CD4-positive, alpha-beta T cell treated with Interleukin-21 for 1 hour (primary cell): Measurements from ENCODE around the gene GPRIN1.
"Not testable (repeated sequence)": the region's sequence is repeated elsewhere in the genome, so short reads cannot be mapped to it uniquely, and the experiment has no call there.

Experiments
- DNase-seq: peaks from one replicate; pipeline ENCODE4 v3.0.0-alpha.2; 2020

GPRIN1 gene

DNA sequence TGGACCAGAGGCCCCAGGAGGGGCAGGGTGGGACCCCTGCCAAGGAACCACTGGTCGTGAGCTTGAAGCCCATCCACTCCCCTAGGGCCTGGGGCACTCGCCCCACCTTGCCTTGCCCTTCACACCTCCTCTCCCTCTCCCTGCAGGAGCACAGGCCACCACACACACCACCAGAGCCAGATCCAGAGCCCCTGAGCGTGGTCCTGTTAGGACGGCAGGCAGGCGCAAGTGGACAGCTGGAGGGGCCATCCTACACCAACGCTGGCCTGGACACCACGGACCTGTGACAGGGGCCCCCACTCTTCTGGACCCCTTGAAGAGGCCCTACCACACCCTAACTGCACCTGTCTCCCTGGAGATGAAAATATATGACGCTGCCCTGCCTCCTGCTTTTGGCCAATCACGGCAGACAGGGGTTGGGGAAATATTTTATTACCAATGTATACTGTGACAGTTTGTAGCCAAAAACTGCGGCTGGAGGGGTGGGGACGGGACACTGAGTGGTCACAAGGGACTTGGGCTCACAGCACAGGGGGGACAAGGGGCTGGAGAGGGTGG is 14.5 kb downstream of the GPRIN1 start:
- no peak for DNase-seq

DNA sequence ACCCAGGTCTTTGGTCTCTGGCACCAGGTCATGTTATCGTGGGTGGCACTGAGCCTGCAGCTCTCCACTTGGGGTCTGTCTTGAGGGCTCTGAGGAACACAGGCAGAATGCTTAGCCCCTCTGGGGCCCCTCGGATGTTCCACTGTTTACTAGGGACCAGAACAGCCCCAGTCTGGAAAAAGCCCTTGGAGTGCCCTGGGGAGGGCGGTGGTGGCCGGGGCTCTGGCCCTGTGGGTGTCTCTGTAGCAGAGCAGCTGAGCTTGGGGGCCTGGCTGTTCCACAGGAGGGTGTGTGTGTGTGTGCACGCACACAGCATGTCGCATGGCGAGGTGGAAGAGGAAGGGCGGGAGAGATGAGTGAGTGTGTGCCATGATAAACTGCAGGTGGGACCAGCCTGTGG is 15.4 kb downstream of the GPRIN1 start:
- DNase-seq: no peak

DNA sequence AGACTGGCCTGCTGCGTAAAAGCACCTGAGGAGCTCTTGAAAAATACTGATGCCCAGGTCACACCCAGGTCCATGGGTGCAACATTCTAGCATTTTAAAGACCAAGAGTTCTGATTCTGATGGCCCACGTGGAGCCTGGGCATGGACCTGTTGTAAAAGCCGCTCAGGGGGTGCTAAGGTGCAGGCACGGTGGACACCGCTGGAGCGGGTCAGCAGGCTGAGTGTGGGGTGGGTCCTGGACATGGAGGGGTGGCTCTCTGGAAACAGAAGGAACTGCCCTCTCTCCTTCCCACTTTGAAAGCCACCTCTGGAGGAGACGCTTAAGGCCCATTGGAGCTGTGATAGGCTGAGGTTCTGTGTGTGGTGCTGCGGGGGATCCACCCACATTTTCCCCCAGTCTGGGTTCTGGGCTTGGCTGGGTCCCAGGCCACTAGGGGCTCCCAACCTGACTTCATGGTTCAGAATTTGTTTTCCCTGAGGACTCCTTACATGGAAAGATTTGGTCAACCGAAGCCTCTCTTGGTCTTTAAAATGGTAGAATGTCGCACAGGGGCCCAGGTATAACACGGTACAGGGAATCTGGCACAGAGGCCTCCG is 16.6 kb downstream of the GPRIN1 start:
- no peak for DNase-seq

GRCh38 chr5:176592573-176592972 is 17.4 kb downstream of the GPRIN1 start:
- no peak for DNase-seq

GRCh38 chr5:176591667-176592066 is 18.3 kb downstream of the GPRIN1 start:
- DNase-seq: not testable (repeated sequence)

DNA sequence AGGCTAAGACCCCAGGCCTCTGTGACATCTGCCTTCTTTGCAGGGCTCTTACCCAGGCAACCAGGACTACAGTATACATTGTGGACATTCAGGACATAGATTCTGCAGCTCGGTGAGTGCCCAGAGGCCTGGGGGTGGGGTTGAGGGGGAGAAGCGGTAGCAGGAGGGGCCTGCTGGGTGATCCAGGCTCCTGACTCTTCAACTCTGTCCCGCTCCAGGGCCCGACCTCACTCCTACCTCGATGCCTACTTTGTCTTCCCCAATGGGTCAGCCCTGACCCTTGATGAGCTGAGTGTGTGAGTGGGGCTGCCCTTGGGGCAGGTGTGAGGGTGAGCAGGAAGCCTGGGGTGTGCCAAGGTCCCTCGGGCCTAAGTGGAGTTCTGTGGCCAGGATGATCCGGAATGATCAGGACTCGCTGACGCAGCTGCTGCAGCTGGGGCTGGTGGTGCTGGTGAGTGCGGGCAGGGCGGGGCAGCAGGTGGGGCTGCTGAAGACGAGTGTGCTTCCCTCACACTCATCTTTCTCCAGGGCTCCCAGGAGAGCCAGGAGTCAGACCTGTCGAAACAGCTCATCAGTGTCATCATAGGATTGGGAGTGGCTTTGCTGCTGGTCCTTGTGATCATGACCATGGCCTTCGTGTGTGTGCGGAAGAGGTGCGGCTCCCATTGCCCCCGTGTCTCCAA is 19.8 kb downstream of the GPRIN1 start:
- no peak for DNase-seq

- DNase-seq: no peak
Observed at GRCh38 chr5:176589039-176589769, 20.8 kb downstream of the GPRIN1 start.

DNA sequence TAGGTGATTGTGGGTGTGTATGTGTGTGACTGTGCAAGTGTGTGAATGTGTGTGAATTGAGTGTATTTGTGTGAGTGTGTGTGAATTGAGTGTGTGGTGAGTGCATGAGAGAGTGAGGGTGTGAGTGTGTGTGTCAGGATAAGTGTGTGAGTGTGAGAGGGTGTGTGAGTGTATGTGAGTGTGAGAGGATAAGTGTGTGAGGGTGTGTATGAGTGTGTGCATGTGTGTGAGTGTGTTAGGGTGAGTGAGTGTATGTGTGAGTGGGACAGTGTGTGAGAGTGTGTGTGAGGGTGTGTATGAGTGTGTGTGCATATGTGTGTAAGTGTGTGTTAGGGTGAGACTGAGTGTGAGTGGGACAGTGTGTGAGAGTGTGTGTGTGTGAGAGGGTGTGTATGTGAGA is 21.7 kb downstream of the GPRIN1 start:
- DNase-seq: no peak

DNA sequence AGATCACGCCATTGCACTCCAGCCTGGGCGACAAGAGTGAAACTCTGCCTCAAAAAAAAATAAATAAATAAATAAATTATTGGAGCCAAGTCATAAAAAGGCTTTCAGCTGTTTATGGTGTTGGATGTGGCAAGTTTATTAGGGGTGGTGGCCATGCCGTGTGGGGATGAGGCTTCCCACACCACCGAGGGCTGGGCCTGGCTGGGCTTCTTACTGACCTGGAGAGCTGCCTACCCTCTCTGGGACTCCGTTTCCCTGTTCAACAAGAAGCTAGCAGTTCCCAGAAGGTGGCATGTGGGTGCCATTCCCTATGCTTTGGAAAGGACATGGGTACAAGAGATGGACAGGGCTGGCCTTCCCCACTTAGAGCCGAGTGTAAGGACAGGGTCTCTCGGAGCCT is 22.6 kb downstream of the GPRIN1 start:
- no peak for DNase-seq

GRCh38 chr5:176583076-176583475 is 26.9 kb downstream of the GPRIN1 start:
- no peak for DNase-seq

DNA sequence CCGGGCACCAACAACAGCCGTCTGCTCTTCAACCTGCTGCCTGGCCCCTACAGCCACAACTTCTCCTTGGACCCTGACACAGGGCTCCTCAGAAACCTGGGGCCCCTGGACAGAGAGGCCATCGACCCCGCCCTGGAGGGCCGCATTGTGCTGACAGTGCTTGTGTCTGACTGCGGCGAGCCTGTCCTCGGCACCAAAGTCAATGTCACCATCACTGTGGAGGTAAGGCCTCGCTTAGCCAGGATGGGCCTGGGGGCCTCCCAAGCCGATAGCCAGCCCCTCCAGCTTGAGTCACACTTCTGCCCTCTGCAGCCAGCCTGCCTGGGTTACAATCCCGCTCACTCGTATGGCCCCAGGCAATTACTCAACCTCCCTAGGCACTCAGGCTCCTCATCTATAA is 28.6 kb downstream of the GPRIN1 start:
- DNase-seq: no peak

GRCh38 chr5:176579323-176579722 is 30.6 kb downstream of the GPRIN1 start:
- no peak for DNase-seq

DNA sequence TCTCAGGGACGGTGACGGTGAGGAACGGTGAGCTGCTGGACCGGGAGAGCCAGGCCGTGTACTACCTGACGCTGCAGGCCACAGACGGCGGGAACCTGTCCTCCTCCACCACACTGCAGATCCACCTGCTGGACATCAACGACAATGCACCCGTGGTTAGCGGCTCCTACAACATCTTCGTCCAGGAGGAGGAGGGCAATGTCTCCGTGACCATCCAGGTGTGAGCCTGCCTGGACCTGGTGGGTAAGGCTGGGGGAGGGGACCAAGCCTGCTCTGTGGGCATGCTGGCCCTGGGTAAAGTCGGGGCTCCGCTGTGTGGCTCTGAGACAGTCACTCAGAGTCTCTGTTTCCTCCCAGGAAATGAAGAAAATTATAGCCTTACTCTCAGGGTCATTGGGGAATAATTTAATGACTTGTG is 31.6 kb downstream of the GPRIN1 start:
- peak; percentile 53 for DNase-seq

DNA sequence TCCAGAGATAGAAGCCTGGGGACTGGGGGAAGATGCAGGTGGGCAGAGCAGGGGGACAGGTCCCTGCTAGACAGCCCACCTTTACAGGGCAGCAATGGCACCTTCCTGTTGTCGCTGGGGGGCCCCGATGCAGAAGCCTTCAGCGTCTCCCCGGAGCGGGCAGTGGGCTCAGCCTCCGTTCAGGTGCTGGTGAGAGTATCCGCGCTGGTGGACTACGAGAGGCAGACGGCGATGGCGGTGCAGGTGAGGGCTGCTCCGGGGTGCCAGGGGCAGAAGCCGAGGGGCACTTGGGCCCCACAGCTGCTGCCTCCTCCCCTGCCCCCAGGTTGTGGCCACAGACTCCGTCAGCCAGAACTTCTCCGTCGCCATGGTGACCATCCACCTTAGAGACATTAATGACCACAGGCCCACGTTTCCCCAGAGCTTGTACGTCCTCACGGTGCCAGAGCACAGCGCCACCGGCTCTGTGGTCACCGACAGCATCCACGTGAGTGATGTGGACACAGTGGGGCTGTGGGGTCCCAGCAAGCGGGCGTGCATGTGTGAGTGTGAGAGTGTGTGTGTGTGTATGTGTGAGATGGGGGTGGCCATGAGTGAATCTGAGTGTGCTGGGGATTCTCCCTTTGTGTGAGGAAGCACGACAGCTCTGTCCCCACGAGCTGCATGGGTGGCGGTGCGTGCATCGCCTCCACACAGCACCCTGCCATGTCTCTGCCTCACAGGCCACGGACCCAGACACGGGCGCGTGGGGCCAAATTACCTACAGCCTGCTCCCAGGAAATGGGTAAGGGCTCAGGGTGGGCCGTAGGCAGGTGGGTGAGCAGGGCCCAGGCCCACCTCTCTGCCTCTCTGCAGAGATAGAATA is 32.4 kb downstream of the GPRIN1 start:
- DNase-seq: no peak

DNA sequence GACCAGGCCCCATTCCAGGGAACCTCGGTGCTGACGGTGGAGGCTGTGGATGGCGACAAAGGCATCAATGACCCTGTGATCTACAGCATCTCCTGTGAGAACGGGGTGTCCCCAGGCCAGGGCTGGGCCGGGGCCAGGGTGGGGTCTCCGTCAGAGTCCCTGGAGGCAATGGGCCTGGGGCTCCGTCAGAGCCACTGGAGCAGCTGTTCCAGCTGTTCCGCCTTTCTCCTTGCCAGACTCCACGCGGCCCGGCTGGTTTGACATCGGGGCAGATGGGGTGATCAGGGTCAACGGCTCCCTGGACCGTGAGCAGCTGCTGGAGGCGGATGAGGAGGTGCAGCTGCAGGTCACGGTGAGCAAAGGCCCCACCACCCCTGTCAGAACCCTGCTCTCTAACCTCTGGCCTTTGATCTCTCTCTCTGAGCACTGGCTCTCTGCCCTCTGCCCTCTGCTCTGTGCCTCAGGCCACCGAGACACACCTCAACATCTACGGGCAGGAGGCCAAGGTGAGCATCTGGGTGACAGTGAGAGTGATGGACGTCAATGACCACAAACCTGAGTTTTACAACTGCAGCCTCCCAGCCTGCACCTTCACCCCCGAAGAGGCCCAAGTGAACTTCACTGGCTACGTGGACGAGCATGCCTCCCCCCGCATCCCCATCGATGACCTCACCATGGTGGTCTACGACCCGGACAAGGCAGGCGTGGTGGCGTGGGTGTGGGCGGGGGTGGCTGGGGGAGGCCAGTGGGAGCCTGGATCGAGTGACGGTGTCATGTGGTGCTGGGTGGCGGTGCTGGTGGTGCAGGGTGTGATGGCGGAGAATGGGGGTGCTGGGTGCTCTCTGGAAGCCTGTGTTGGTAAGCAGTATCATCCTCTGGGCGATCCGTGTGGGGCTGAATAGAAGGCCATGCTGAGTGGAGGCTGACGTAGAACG is 34.2 kb downstream of the GPRIN1 start:
- no peak for DNase-seq

DNA sequence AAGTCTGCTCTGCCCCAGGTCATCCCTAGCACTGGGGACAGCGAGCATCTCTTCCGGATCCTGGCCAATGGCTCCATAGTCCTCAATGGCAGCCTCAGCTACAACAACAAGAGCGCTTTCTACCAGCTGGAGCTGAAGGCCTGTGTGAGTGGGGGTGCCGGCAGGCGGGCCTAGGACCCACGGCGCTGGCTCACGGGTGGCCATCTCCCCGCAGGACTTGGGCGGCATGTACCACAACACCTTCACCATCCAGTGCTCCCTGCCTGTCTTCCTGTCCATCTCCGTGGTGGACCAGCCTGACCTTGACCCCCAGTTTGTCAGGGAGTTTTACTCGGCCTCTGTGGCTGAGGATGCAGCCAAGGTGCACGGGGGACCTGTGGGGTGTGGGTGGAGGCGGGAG is 34.9 kb downstream of the GPRIN1 start:
- no peak for DNase-seq

DNA sequence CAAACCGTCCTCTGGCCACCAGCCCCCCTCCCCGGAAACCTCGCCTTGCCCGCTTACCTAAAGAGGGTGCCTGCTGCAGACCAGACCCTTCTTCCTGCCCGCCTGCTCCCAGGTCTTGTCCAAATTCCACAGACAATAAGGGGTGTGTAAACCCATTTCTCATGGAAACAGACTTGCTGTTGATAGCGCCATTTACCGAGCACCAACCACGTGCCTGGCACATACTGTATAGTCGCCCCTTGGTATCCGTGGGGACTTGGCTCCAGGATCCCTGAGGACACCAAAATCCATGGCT is 35.7 kb downstream of the GPRIN1 start:
- DNase-seq: no peak

DNA sequence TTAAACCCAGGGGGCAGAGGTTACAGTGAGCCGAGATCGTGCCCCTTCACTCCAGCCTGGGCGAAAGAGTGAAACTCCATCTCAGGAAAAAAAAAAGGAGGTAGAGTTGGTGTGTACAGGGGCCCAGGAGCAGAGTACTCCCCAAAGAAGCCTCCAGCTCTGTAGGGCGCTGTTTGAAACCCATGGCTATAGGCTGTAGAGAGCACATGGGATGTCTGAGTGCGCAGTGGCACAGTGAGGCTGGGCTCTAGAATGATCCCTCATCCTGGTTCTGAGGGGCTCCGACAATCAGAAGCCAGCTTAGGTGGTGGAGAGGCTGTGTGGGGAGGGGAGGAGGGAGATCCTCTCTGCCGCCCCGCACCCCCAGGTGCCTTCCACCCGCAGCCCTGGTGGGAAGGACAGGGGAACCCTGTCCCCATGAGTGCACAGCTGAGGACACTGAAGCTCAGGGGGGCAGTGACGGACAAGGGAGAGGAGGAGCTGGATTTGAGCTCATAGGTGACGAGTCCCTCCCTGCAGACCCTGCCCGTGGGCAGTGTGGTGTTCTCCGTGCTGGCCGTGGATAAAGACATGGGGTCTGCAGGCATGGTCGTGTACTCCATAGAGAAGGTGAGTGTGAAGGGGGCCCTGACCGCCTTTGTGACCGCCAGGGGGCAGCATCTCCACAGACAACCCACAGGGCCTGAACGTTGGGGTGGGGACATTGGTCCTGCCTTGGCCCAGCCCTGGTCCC is 36.2 kb downstream of the GPRIN1 start:
- DNase-seq: peak; percentile 78

DNA sequence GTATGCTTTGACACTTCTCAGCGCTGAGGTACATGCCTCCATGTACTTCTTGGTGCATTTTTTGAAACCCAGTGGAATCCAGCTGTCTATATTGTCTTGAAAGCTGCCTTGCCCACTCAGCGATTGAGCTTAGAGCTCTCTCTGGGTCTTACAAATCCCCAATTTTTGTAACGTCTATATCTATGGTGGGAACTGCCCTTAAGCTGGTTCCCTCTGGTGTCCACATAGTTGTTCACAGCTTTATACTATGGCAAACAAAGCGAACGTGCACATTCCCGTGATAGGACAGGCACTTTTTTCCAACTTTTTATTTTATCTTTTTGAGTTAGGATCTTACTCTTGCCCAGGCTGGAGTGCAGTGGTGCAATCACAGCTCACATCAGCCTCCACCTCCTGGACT is 39.9 kb downstream of the GPRIN1 start:
- no peak for DNase-seq

GRCh38 chr5:176568657-176569056 is 41.3 kb downstream of the GPRIN1 start:
- no peak for DNase-seq

DNA sequence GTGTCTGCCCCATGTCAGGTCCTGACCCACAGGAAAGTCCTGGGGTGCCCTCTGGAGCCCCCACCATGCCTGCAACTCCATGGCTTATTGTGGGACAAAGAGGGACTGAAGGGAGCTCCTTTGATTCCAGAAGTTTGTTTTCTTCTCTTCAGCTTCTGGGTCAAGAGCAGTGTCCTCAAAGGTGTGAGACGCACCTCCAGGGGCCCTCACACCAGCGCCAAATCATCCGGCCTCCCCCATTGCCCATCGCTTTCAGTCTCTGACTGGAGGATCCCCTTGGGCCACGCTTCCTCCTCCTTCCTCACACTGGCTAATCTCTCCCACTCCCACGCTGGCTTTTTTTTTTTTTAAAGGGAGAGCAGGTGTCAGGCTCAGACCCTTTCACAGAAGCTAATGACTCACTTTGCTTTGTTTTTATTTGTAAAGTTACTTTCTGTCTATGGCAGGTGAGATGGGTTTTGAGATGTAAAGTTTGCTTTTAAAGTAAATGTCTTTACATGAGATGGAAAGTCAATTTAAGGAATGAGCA is 44.1 kb downstream of the GPRIN1 start:
- DNase-seq: no peak
